Measurements from ENCODE around the gene SUB1. TPM values are rescaled to one million over a fixed set of nuclear protein-coding genes. Genes with fewer than 3 reads are reported as not detected.

Gene SUB1
- total RNA-seq, 1 experiment from 2014 or later = 324 TPM

GRCh38 chr5:32538031-32538547, 47.3 kb upstream of the SUB1 start:
- Histone ChIP-seq H3K27me3 (replicated peaks; ENCODE audit: insufficient read depth, low read depth, low read length, poor library complexity) (no peaks in the 10 kb centered on the region), H3K4me3 (ENCODE audit: low read depth, low read length, poor library complexity, severe bottlenecking) (no peak overlapping the region), H3K27ac (ENCODE audit: low read depth, low read length, poor library complexity, severe bottlenecking) (no peak overlapping the region), H3K4me1 (ENCODE audit: insufficient read depth, low read length, poor library complexity, severe bottlenecking) (peaks cover 4% of the 10 kb centered on the region), H3K36me3 (ENCODE audit: insufficient read depth, low read length, poor library complexity, severe bottlenecking) (no peaks in the 10 kb centered on the region), H3K9me3 (ENCODE audit: low read depth, low read length, poor library complexity, severe bottlenecking) (no peaks in the 10 kb centered on the region)
- ChIA-PET CTCF (no interaction called here), POLR2A (ENCODE audit: low non-redundant PET) (no interaction called here)
- no peak for DNase-seq (ENCODE audit: low spot score)
- BruUV-seq (replicated peaks) = no TSS peak
- TF ChIP-seq EZH2 (IDR thresholded peaks at IDR 0.05; ENCODE audit: borderline replicate concordance, low read depth, low read length, poor library complexity, severe bottlenecking) = no peak
- TF ChIP-seq, protein P1, sequence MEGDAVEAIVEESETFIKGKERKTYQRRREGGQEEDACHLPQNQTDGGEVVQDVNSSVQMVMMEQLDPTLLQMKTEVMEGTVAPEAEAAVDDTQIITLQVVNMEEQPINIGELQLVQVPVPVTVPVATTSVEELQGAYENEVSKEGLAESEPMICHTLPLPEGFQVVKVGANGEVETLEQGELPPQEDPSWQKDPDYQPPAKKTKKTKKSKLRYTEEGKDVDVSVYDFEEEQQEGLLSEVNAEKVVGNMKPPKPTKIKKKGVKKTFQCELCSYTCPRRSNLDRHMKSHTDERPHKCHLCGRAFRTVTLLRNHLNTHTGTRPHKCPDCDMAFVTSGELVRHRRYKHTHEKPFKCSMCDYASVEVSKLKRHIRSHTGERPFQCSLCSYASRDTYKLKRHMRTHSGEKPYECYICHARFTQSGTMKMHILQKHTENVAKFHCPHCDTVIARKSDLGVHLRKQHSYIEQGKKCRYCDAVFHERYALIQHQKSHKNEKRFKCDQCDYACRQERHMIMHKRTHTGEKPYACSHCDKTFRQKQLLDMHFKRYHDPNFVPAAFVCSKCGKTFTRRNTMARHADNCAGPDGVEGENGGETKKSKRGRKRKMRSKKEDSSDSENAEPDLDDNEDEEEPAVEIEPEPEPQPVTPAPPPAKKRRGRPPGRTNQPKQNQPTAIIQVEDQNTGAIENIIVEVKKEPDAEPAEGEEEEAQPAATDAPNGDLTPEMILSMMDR (conservative IDR thresholded peaks at IDR 0.05; ENCODE audit: low read depth, low read length) = no peak
- intact Hi-C loops (cut with micrococcal nuclease; ENCODE audit: unreplicated experiment) = no loop called here

GRCh38 chr5:32539981-32540845, 45.1 kb upstream of the SUB1 start:
- Histone ChIP-seq H3K4me3 (ENCODE audit: low read depth, low read length, poor library complexity, severe bottlenecking) (no peak overlapping the region), H3K4me1 (ENCODE audit: insufficient read depth, low read length, poor library complexity, severe bottlenecking) (peaks cover 4% of the 10 kb centered on the region), H3K9me3 (ENCODE audit: low read depth, low read length, poor library complexity, severe bottlenecking) (no peaks in the 10 kb centered on the region), H3K36me3 (ENCODE audit: insufficient read depth, low read length, poor library complexity, severe bottlenecking) (no peaks in the 10 kb centered on the region), H3K27me3 (replicated peaks; ENCODE audit: insufficient read depth, low read depth, low read length, poor library complexity) (no peaks in the 10 kb centered on the region), H3K27ac (ENCODE audit: low read depth, low read length, poor library complexity, severe bottlenecking) (no peak overlapping the region)
- ChIA-PET POLR2A (ENCODE audit: low non-redundant PET) (no interaction called here), CTCF (no interaction called here)
- DNase-seq (ENCODE audit: low spot score) = no peak
- BruUV-seq (replicated peaks) = no TSS peak
- intact Hi-C loops (cut with micrococcal nuclease; ENCODE audit: unreplicated experiment) = no loop called here
- TF ChIP-seq, protein P1 (conservative IDR thresholded peaks at IDR 0.05; ENCODE audit: low read depth, low read length) = no peak
- TF ChIP-seq EZH2 (IDR thresholded peaks at IDR 0.05; ENCODE audit: borderline replicate concordance, low read depth, low read length, poor library complexity, severe bottlenecking) = no peak

- H3K9me3 ChIP-seq (ENCODE audit: low read depth, low read length, poor library complexity, severe bottlenecking) = no peaks in the 10 kb centered on the region
- H3K27me3 ChIP-seq (replicated peaks; ENCODE audit: insufficient read depth, low read depth, low read length, poor library complexity) = no peaks in the 10 kb centered on the region
- no peak overlapping the region for H3K27ac ChIP-seq (ENCODE audit: low read depth, low read length, poor library complexity, severe bottlenecking)
- CTCF ChIA-PET = no interaction called here
- no TSS peak for BruUV-seq (replicated peaks)
- DNase-seq (ENCODE audit: low spot score) = no peak
- no peaks in the 10 kb centered on the region for H3K36me3 ChIP-seq (ENCODE audit: insufficient read depth, low read length, poor library complexity, severe bottlenecking)
- peaks cover 4% of the 10 kb centered on the region for H3K4me1 ChIP-seq (ENCODE audit: insufficient read depth, low read length, poor library complexity, severe bottlenecking)
- TF ChIP-seq, protein P1 (conservative IDR thresholded peaks at IDR 0.05; ENCODE audit: low read depth, low read length) = no peak
- POLR2A ChIA-PET (ENCODE audit: low non-redundant PET) = no interaction called here
- no peak overlapping the region for H3K4me3 ChIP-seq (ENCODE audit: low read depth, low read length, poor library complexity, severe bottlenecking)
- intact Hi-C loops (cut with micrococcal nuclease; ENCODE audit: unreplicated experiment) = no loop called here
These were observed 44.1 kb upstream of the SUB1 start for GRCh38 chr5:32541241-32541640.

All from A673 (cell line).